B cell (primary cell): ENCODE results near the gene BACH2. TPM values are rescaled to one million over a fixed set of nuclear protein-coding genes. Genes with fewer than 3 reads are reported as not detected.

Source experiments
- ATAC-seq: fragments of 200-7000 bp; cut with Tn5 transposase; one replicate; pipeline ENCODE4 v1.10.0; 2021; ENCODE audit warnings: low read depth, mild to moderate bottlenecking, moderate number of reproducible peaks, moderate library complexity
- CTCF ChIA-PET: fragments of 350-600 bp; sonication (Branson Sonifier 250); formaldehyde crosslinking; loops from one replicate; lab custom pipeline; 2021; ENCODE audit warnings: antibody characterized with exemption, inconsistent platforms; lab: Charles Lee
- POLR2A ChIA-PET: fragments of 350-600 bp; sonication (Branson Sonifier 250); formaldehyde crosslinking; loops from one replicate; lab custom pipeline; 2021; ENCODE audit warnings: antibody characterized with exemption; lab: Charles Lee
- DNase-seq: peaks from one replicate; pipeline ENCODE4 v3.0.0; 2013
- H2AFZ ChIP-seq: 2 replicates; pipeline ENCODE4 v1.6.1; 2012; ENCODE audit warnings: mild to moderate bottlenecking, low read depth, low read length; ENCODE audit not compliant: insufficient read depth, poor library complexity, severe bottlenecking
- H3K27ac ChIP-seq, 2 donors: 1 replicate in 1 of 2; 2 replicates in 1 of 2; pipeline ENCODE4 v1.5.1; 2012 to 2013; ENCODE audit warnings: low read length in 2 of 2, mild to moderate bottlenecking in 2 of 2, moderate library complexity in 1 of 2
- H3K27me3 ChIP-seq, 4 experiments: fragments of 200-600 bp in 1 of 4; sonication (generic) in 1 of 4; replicated peaks in 1 of 4; 1 replicate in 2 of 4; 2 replicates in 2 of 4; pipeline versions ENCODE4 v1.6.1 to v1.7.0; 2013 to 2016; ENCODE audit warnings: low read length in 3 of 4, mild to moderate bottlenecking in 2 of 4, mixed read lengths in 1 of 4, moderate library complexity in 1 of 4; ENCODE audit not compliant: insufficient read depth in 4 of 4, control insufficient read depth in 3 of 4; ENCODE audit errors: control extremely low read depth in 1 of 4
- H3K36me3 ChIP-seq, 2 experiments: replicated peaks in 1 of 2; 1 replicate in 1 of 2; 2 replicates in 1 of 2; pipeline versions ENCODE4 v1.6.1 to v1.7.1; 2013; ENCODE audit warnings: low read length in 1 of 2; ENCODE audit not compliant: insufficient read depth in 2 of 2, control insufficient read depth in 1 of 2; ENCODE audit errors: control extremely low read depth in 1 of 2, extremely low read depth in 1 of 2
- H3K4me1 ChIP-seq, 2 donors: fragments of 200-600 bp in 1 of 2; sonication (generic) in 1 of 2; 1 replicate in 1 of 2; 2 replicates in 1 of 2; pipeline versions ENCODE4 v1.5.1 to v1.6.1; 2013 to 2017; ENCODE audit warnings: low read length in 2 of 2; ENCODE audit not compliant: control insufficient read depth in 2 of 2, insufficient read depth in 2 of 2
- H3K4me2 ChIP-seq: replicated peaks from 2 replicates; pipeline ENCODE3; 2012; ENCODE audit warnings: mild to moderate bottlenecking, low read depth, low read length; ENCODE audit not compliant: poor library complexity, severe bottlenecking
- H3K4me3 ChIP-seq, 5 experiments: fragments of 200-600 bp in 1 of 5; sonication (generic) in 1 of 5; 1 replicate in 3 of 5; 2 replicates in 2 of 5; pipeline versions ENCODE4 v1.5.1 to v1.7.0; 2011 to 2016; ENCODE audit warnings: low read length in 4 of 5, mild to moderate bottlenecking in 4 of 5, low read depth in 2 of 5, control low read depth in 1 of 5, moderate library complexity in 1 of 5; ENCODE audit not compliant: insufficient read depth in 1 of 5; ENCODE audit errors: control extremely low read depth in 1 of 5, extremely low read depth in 1 of 5
- H3K79me2 ChIP-seq: fragments of 200-600 bp; sonication (generic); one replicate; pipeline ENCODE4 v1.6.0; 2016; ENCODE audit warnings: low read length; ENCODE audit not compliant: control insufficient read depth, insufficient read depth
- H3K9ac ChIP-seq: fragments of 200-600 bp; sonication (generic); 2 replicates; pipeline ENCODE4 v1.6.1; 2017; ENCODE audit warnings: mild to moderate bottlenecking, low read length, moderate library complexity
- H3K9me3 ChIP-seq, 3 donors: one replicate each; pipeline versions ENCODE4 v1.6.1 to v1.7.1; 2013; ENCODE audit warnings: low read length in 2 of 3; ENCODE audit not compliant: control insufficient read depth in 2 of 3, insufficient read depth in 1 of 3; ENCODE audit errors: control extremely low read depth in 1 of 3
- H4K20me1 ChIP-seq: 2 replicates; pipeline ENCODE4 v1.6.0; 2012; ENCODE audit warnings: mild to moderate bottlenecking, low read length; ENCODE audit not compliant: insufficient read depth, control insufficient read depth, poor library complexity, severe bottlenecking
- H3K27ac Mint-ChIP-seq: one replicate; pipeline ENCODE4 v1.8.0; 2021; ENCODE audit warnings: mixed read lengths
- H3K27me3 Mint-ChIP-seq: one replicate; pipeline ENCODE4 v1.8.0; 2021; ENCODE audit warnings: mixed read lengths
- H3K4me1 Mint-ChIP-seq: one replicate; pipeline ENCODE4 v1.8.0; 2021; ENCODE audit warnings: mixed read lengths
- H3K4me3 Mint-ChIP-seq: one replicate; pipeline ENCODE4 v1.8.0; 2021; ENCODE audit warnings: mixed read lengths
- H3K9me3 Mint-ChIP-seq: one replicate; pipeline ENCODE4 v1.8.0; 2022; ENCODE audit warnings: mixed read lengths; ENCODE audit not compliant: insufficient read depth
- EZH2 ChIP-seq: IDR thresholded peaks from 2 replicates; pipeline ENCODE4 v1.6.1; 2012; ENCODE audit warnings: borderline replicate concordance, low read depth, mild to moderate bottlenecking, moderate library complexity, low read length; ENCODE audit not compliant: insufficient read depth, poor library complexity, severe bottlenecking
- WGBS: methylation state at CpG from one replicate; pipeline ENCODE4 v1.1.5; 2013; ENCODE audit warnings: missing lambda C conversion rate; ENCODE audit not compliant: insufficient coverage; 5-methylcytosine and 5-hydroxymethylcytosine counted together
- intact Hi-C: fragments of 100-400 bp; cut with micrococcal nuclease; formaldehyde crosslinking; loops from one replicate; pipeline ENCODE4 v1.10.0; 2022
- polyA plus RNA-seq: library from polyadenylated mRNA; depleted of rRNA; stranded (reverse); fragments of >200 nt; gene quantifications from 2 replicates; pipeline ENCODE4 v1.2.3, GENCODE V29; 2012
- total RNA-seq, 2 donors: library from RNA; stranded (reverse); fragments of 120-200 nt in 1 of 2; gene quantifications; 1 replicate in 1 of 2; 2 replicates in 1 of 2; pipeline versions ENCODE4 v1.2.3 to v1.2.4, GENCODE V29; 2013 to 2022
- TF ChIP-seq, protein P1 (sequence below): fragments of 200-600 bp; IDR thresholded peaks from one replicate; pipeline ENCODE4 v1.8.0; 2022; ENCODE audit warnings: antibody characterized with exemption, mild to moderate bottlenecking

The BACH2 gene
- total and polyA plus RNA-seq, 2 donors (not counting 1 experiment from before 2014, with no cell fraction given), result 41.1 to 235 TPM

DNA sequence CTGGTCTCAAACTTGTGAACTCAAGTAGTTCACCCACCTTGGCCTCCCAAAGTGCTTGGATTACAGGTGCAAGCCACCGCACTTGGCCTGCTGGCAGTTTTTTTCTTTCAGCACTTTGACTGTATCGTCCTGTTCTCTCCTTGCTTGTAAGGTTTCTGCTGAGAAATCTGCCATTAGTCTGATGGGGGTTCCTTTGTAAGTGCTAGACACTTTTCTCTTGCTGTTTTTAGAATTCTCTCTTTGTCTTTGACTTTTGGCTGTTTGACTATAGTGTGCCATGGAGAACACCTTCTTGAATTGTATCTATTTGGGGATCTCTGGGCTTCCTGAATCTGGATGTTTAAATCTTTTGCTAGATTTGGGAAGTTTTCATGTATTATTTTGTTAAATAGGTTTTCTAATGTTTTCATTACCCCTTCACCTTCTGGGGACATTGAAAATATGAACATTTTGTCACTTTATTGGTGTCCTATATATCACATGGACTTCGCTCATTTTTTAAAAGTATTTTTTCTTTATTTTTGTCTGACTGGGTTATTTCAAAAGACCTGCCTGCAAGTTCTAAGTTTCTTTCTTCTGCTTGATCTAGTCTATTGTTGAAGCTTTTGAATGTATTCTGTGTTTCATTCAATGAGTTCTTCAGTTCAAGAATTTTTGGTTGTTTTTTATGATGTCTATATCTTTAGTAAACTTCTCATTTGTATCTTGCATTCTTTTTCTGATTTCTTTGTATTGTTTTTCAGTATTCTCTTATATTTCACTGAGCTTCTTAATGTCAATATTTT is 380.3 kb downstream of the BACH2 start:
- Histone ChIP-seq H3K4me3 (no peak overlapping the region), H2AFZ (no peak overlapping the region), H3K9ac (no peak overlapping the region), H3K4me2 (no peak overlapping the region), H3K36me3 (no peaks in the 10 kb centered on the region), H3K27me3 (no peaks in the 10 kb centered on the region), H3K4me1 (no peaks in the 10 kb centered on the region), H3K27ac (no peak overlapping the region), H3K79me2 (no peaks in the 10 kb centered on the region), H3K9me3 (peaks cover 3 to 19% (median 16%) of the 10 kb centered on the region in 3 donors), H4K20me1 (no peaks in the 10 kb centered on the region)
- TF ChIP-seq EZH2, result no peak
- TF ChIP-seq, protein P1, sequence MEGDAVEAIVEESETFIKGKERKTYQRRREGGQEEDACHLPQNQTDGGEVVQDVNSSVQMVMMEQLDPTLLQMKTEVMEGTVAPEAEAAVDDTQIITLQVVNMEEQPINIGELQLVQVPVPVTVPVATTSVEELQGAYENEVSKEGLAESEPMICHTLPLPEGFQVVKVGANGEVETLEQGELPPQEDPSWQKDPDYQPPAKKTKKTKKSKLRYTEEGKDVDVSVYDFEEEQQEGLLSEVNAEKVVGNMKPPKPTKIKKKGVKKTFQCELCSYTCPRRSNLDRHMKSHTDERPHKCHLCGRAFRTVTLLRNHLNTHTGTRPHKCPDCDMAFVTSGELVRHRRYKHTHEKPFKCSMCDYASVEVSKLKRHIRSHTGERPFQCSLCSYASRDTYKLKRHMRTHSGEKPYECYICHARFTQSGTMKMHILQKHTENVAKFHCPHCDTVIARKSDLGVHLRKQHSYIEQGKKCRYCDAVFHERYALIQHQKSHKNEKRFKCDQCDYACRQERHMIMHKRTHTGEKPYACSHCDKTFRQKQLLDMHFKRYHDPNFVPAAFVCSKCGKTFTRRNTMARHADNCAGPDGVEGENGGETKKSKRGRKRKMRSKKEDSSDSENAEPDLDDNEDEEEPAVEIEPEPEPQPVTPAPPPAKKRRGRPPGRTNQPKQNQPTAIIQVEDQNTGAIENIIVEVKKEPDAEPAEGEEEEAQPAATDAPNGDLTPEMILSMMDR, result no peak
- ATAC-seq (no peak), DNase-seq (no peak)
- POLR2A ChIA-PET, result no interaction called here
- WGBS, result 100% methylated on average over 2 of the region's 3 CpGs
- CTCF ChIA-PET, result interaction anchor here (2.1 kb wide), 1 partner anchor 24 kb away, joined by 4 read pairs; no protein-coding TSS in a partner anchor
- peaks cover 14% of the 10 kb centered on the region for H3K27me3 Mint-ChIP-seq
- H3K4me1 Mint-ChIP-seq, result peaks cover 2% of the 10 kb centered on the region
- H3K9me3 Mint-ChIP-seq, result peaks cover 14% of the 10 kb centered on the region
- H3K4me3 Mint-ChIP-seq, result no peak overlapping the region
- no peak overlapping the region for H3K27ac Mint-ChIP-seq
- intact Hi-C loops, result no loop called here

DNA sequence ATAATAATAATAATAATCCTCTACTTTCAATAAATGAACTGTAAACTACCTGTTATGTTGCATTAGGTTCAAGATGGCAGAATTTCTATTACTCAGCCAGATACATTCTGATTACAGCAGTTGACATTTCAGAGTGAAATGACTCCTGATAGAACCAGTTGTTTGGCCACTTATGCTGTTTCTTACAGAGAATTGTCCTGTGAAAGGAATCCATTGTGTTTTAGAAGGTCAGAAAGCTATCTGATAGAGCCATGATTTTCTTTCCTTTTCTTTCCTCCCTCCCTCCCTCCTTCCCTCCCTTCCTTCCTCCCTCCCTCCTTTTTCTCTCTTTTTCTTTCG is 385.8 kb downstream of the BACH2 start:
- Histone ChIP-seq H3K4me3 (no peak overlapping the region), H3K9me3 (peaks cover 0 to 6% (median 4%) of the 10 kb centered on the region in 3 donors), H3K79me2 (no peaks in the 10 kb centered on the region), H2AFZ (no peak overlapping the region), H3K9ac (no peak overlapping the region), H3K36me3 (no peaks in the 10 kb centered on the region), H3K4me1 (no peaks in the 10 kb centered on the region), H4K20me1 (no peaks in the 10 kb centered on the region), H3K27ac (no peak overlapping the region), H3K4me2 (no peak overlapping the region), H3K27me3 (no peaks in the 10 kb centered on the region)
- intact Hi-C loops, result no loop called here
- POLR2A ChIA-PET, result no interaction called here
- TF ChIP-seq, protein P1, result no peak
- no peak for TF ChIP-seq EZH2
- no peak for DNase-seq
- H3K9me3 Mint-ChIP-seq, result peaks cover 6% of the 10 kb centered on the region
- no peak overlapping the region for H3K4me3 Mint-ChIP-seq
- no peak for ATAC-seq
- H3K27me3 Mint-ChIP-seq, result peaks cover 20% of the 10 kb centered on the region
- no peak overlapping the region for H3K27ac Mint-ChIP-seq
- no CpG with 5 or more reads among the region's 1 CpG for WGBS
- no peaks in the 10 kb centered on the region for H3K4me1 Mint-ChIP-seq
- CTCF ChIA-PET, result no interaction called here
